ENCODE measurements around the gene INKA2. TPM values are rescaled to one million over a fixed set of nuclear protein-coding genes. Genes with fewer than 3 reads are reported as not detected.
"Not testable (repeated sequence)": the region's sequence is repeated elsewhere in the genome, so short reads cannot be mapped to it uniquely, and the experiment has no call there.

Gene INKA2
- total and polyA plus RNA-seq, 4 donors: 5.7 to 25.9 (median 15.1) TPM

DNA sequence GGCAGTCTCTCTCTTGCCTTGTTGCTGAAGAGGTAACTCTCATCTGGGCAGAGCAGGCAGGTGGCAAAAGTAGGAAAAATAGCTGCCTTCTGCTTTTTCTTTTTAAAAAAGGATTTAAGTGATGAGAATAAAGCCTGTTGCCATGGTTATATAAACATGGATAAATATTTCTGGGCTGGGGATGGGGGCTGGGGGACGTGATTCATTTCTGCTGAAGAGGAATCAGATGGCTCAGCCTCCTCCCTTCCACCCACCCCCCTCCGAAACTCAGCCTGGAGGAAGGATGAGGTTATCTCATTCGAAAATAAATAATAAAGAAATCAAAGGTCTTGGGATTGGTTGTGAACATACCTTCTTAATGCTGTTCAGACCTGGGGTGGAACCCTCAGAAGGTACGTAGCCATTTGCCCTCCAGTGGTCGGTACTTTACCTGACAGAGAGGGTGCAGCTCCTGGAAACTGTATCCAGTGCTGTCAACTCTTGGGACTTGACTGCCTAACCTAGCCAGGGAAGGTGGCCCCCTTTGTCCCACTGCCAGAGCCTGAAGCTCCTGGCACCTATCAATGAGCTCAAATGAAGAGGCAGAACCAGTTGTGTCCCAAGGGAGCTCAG lies 3.8 kb upstream of the INKA2 start:
- Histone ChIP-seq H3K9me3 (ENCODE audit: control insufficient read depth, insufficient read depth, low read length) (no peaks in the 10 kb centered on the region), H3K27ac (ENCODE audit: low read depth, low read length) (no peak overlapping the region), H3K4me1 (ENCODE audit: control insufficient read depth, insufficient read depth, low read length) (peaks cover 27% of the 10 kb centered on the region), H3K4me3 (ENCODE audit: low read depth, low read length) (no peak overlapping the region), H3K36me3 (ENCODE audit: control insufficient read depth, insufficient read depth, low read length) (no peaks in the 10 kb centered on the region), H3K27me3 (ENCODE audit: control insufficient read depth, insufficient read depth, low read length) (peaks cover 7% of the 10 kb centered on the region)
- 94% methylated on average over 2 of the region's 5 CpGs for WGBS (ENCODE audit: insufficient coverage)
- DNase-seq (ENCODE audit: low read depth in 4 of 6, low spot score in 6 of 6): no peak

DNA sequence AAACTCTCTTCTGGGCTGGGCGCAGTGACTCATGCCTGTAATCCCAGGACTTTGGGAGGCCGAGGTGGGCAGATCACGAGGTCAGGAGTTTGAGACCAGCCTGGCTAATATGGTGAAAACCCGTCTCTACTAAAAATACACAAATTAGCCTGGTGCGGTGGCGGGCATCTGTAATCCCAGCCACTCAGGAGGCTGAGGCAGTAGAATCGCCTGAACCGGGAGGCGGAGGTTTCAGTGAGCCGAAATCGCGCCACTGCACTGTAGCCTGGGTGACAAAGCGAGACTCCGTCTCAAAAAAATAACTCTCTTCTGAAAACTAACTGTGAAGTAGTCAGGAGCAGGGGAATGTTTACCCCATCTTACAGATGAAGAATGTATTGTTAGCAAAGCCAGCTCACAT lies 3.1 kb upstream of the INKA2 start:
- not testable (repeated sequence) for H3K36me3 ChIP-seq (ENCODE audit: control insufficient read depth, insufficient read depth, low read length); H3K27me3 ChIP-seq (ENCODE audit: control insufficient read depth, insufficient read depth, low read length); H3K9me3 ChIP-seq (ENCODE audit: control insufficient read depth, insufficient read depth, low read length); H3K27ac ChIP-seq (ENCODE audit: low read depth, low read length); H3K4me3 ChIP-seq (ENCODE audit: low read depth, low read length); DNase-seq (ENCODE audit: low read depth in 4 of 6, low spot score in 6 of 6)
- peaks cover 34% of the 10 kb centered on the region for H3K4me1 ChIP-seq (ENCODE audit: control insufficient read depth, insufficient read depth, low read length)
- WGBS (ENCODE audit: insufficient coverage): 93% methylated on average over 10 of the region's 14 CpGs

DNA sequence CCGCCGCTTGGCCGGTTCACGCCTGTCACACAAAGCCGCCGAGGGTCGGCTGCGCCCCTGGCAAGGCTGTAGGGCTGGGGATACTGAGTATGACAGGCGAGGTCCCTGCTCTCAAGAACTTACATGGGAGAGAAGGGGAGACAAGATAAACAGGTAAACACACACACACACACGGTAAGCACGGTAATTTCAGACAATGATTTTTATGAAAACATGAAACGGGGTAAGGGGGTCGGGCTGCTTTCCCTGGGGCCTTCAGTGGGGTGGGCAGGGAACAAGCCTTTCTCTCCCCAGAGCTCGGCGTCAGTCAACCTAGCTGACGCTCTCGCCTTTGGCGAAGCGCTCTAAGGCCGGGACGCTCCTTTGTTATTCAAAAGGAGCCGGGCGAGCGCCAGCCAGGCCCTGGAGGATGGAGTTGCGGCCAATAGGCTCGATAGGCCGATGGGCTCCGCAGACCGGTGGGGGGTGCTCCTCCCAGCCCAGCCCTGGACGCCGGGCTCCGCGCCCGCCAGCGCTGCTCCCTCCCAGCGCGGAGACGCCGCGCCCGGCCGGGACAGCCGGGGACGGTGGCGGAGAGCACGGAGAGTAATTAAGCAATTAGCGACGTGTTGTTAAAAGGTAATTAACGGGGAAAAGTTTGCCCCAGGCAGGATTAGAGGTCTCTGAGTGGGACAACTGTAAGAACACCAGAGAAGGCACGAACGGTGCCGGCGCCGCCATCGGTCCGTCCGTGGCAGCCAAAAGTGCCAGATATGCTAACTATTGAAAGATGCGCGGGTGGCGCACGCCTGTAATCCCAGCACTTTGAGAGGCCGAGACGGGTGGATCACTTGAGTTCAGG lies 950 bp upstream of the INKA2 start:
- peak in 3 of 6 donors; percentile 47 to 89 (median 85) for DNase-seq (ENCODE audit: low read depth in 4 of 6, low spot score in 6 of 6)
- Histone ChIP-seq H3K4me1 (ENCODE audit: control insufficient read depth, insufficient read depth, low read length) (peaks cover 53% of the 10 kb centered on the region), H3K27ac (ENCODE audit: low read depth, low read length) (peak overlapping the region; percentile 80), H3K9me3 (ENCODE audit: control insufficient read depth, insufficient read depth, low read length) (no peaks in the 10 kb centered on the region), H3K4me3 (ENCODE audit: low read depth, low read length) (peak overlapping the region; percentile 53), H3K36me3 (ENCODE audit: control insufficient read depth, insufficient read depth, low read length) (no peaks in the 10 kb centered on the region), H3K27me3 (ENCODE audit: control insufficient read depth, insufficient read depth, low read length) (peaks cover 7% of the 10 kb centered on the region)
- under 1% methylated on average over 54 of the region's 63 CpGs for WGBS (ENCODE audit: insufficient coverage)

DNA sequence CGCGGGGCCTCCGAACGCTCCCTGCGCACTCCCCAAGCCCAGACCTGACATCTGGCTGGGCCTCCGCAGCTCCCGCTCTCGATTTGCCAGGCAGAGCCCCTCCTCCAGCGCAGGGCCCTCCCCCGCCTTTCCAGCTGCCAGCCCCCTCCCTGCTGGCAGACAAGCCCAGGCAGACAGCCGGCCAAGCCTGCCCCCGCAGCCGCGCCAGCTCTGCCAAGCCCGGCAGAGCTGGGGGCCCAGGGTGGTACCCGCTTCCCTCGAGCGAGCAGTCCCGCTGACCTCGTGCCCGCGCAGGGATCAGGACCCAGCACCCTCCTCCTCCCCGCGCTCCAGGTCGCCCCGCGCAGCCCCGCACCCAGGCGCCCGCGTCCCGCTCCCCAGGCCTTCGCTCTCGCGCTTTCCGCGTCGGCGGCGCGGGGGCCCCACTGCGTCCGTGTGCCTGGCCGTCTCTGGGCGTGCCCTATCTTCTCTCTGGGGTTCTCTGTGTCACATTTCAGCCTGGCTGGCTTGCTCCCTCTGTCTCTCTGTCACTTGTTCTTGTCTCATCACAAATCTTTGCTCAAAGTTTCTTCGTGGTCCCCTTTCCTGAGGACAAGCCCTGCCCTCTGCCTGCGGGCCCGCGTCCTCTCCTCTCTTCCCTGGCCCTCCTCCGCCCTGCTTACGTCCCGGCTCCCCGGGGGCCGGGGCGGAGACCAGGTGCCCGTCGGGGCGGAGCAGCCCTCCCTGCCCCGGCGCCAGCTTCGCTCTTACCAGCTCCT lies 580 bp downstream of the INKA2 start:
- DNase-seq (ENCODE audit: low read depth in 4 of 6, low spot score in 6 of 6): peak in 4 of 6 donors; percentile 49 to 90 (median 79)
- peak overlapping the region; percentile 80 for H3K27ac ChIP-seq (ENCODE audit: low read depth, low read length)
- under 1% methylated on average over 61 of the region's 61 CpGs for WGBS (ENCODE audit: insufficient coverage)

DNA sequence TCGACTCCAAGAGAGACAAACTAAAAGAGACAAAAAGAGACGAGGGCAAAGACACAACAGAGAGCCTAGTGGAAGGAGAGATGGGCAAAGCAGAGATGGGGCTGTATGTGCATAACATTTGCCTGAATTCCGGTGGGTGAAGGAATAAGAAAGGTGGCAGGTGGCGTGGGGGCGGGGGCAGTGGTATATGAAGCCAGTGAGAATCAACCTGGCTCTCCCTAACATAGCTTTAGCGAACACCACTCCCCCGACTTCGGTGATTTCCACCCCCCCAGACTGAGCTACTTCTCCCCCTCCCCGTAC lies 1.1 kb downstream of the INKA2 start:
- peak overlapping the region; percentile 53 for H3K4me3 ChIP-seq (ENCODE audit: low read depth, low read length)
- peaks cover 63% of the 10 kb centered on the region for H3K4me1 ChIP-seq (ENCODE audit: control insufficient read depth, insufficient read depth, low read length)
- DNase-seq (ENCODE audit: low read depth in 4 of 6, low spot score in 6 of 6): peak in 1 of 6 donors; percentile 18
- peaks cover 7% of the 10 kb centered on the region for H3K27me3 ChIP-seq (ENCODE audit: control insufficient read depth, insufficient read depth, low read length)
- WGBS (ENCODE audit: insufficient coverage): 9% methylated on average over 7 of the region's 9 CpGs
- no peaks in the 10 kb centered on the region for H3K9me3 ChIP-seq (ENCODE audit: control insufficient read depth, insufficient read depth, low read length)
- H3K36me3 ChIP-seq (ENCODE audit: control insufficient read depth, insufficient read depth, low read length): no peaks in the 10 kb centered on the region
- peak overlapping the region; percentile 31 for H3K27ac ChIP-seq (ENCODE audit: low read depth, low read length)

More for the DNA sequence above, 580 bp downstream of the INKA2 start:
- Histone ChIP-seq H3K4me3 (ENCODE audit: low read depth, low read length) (peak overlapping the region; percentile 53), H3K27me3 (ENCODE audit: control insufficient read depth, insufficient read depth, low read length) (peaks cover 7% of the 10 kb centered on the region), H3K9me3 (ENCODE audit: control insufficient read depth, insufficient read depth, low read length) (no peaks in the 10 kb centered on the region), H3K36me3 (ENCODE audit: control insufficient read depth, insufficient read depth, low read length) (no peaks in the 10 kb centered on the region), H3K4me1 (ENCODE audit: control insufficient read depth, insufficient read depth, low read length) (peaks cover 58% of the 10 kb centered on the region)

DNA sequence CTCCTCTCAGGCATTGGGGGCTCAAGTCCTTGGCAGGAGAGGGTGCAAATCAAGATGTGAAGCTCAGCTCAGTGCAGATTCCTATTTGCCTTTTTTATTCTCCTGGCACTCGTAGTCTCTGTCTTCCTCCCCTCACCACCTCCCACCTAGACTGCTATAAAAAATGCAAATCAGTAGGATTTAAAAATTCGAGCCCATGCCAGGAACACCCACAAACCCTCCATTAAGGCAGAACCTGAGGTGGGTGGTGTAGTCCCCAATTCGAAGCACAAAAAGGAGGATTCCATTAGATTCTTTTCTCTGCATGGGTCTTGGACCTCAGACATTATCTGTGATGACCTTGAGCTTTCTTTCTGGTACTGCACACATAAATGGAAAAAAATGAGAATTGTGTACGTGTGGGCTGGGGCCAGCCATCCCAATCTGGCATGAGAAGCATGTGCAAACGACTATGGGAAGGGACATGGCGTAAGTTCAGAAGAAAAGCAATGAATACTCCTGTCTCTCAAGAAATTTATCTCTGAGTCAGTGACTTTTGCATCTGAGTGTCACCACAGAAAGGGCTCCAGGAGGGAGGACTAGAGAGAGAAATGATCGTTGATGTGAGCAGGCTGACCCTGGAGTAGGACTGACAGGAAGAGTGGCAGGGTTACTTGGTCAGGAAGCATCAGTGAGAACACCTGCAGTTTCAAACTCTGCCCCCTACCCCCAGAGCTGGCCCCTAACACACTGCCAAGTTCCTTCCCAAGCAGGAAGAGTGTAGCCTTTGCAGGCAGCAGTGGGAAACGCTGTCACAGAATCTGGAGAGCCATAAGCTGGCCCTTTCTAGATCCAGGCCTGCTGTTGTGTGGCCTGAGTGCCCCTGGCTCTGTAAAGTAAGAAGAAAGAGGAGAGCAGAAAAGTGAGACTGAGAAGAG lies 1.7 kb downstream of the INKA2 start:
- peaks cover 69% of the 10 kb centered on the region for H3K4me1 ChIP-seq (ENCODE audit: control insufficient read depth, insufficient read depth, low read length)
- no peak for DNase-seq (ENCODE audit: low read depth in 4 of 6, low spot score in 6 of 6)
- peak overlapping the region; percentile 31 for H3K27ac ChIP-seq (ENCODE audit: low read depth, low read length)
- H3K4me3 ChIP-seq (ENCODE audit: low read depth, low read length): peak overlapping the region; percentile 53
- no peaks in the 10 kb centered on the region for H3K9me3 ChIP-seq (ENCODE audit: control insufficient read depth, insufficient read depth, low read length)
- 33% methylated on average over 6 of the region's 8 CpGs for WGBS (ENCODE audit: insufficient coverage)
- H3K36me3 ChIP-seq (ENCODE audit: control insufficient read depth, insufficient read depth, low read length): peaks cover 4% of the 10 kb centered on the region
- peaks cover 7% of the 10 kb centered on the region for H3K27me3 ChIP-seq (ENCODE audit: control insufficient read depth, insufficient read depth, low read length)

DNA sequence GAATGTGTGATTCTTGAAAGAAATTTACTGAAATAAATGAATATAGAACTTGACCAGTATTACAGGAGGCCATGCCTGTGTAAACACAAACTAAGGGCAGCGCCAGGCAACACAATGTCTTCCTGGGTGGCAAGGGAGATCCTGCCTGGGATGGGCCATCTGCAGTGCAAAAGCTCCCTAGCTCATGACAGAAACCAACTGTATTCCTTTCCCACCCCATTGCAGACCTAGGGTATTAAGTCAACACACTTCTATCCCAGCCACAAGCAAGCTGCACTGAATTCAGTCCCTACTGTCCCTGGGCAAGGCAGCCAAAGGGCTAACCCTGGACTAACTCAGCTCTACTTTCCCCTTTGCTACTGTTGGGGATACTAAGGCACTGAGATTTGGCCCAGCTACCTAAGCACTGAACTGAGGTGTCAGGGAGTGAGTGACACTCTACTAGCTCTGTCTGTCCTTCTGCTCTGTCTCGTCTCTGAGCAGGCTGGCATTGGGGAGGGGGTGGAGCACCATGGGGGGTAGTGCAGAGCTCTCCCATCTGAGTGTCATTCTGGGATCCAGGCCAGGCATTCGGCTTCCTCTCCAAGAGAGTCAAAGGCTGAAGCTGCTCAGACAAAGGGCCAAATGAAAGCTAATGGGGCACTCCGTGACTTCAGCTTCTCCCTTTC lies 2.5 kb downstream of the INKA2 start:
- Histone ChIP-seq H3K27me3 (ENCODE audit: control insufficient read depth, insufficient read depth, low read length) (peaks cover 4% of the 10 kb centered on the region), H3K27ac (ENCODE audit: low read depth, low read length) (peak overlapping the region; percentile 31), H3K36me3 (ENCODE audit: control insufficient read depth, insufficient read depth, low read length) (peaks cover 12% of the 10 kb centered on the region), H3K4me3 (ENCODE audit: low read depth, low read length) (no peak overlapping the region), H3K9me3 (ENCODE audit: control insufficient read depth, insufficient read depth, low read length) (no peaks in the 10 kb centered on the region), H3K4me1 (ENCODE audit: control insufficient read depth, insufficient read depth, low read length) (peaks cover 77% of the 10 kb centered on the region)
- DNase-seq (ENCODE audit: low read depth in 4 of 6, low spot score in 6 of 6): peak in 4 of 6 donors; percentile 79 to 94 (median 88)
- WGBS (ENCODE audit: insufficient coverage): 40% methylated on average over 4 of the region's 4 CpGs

DNA sequence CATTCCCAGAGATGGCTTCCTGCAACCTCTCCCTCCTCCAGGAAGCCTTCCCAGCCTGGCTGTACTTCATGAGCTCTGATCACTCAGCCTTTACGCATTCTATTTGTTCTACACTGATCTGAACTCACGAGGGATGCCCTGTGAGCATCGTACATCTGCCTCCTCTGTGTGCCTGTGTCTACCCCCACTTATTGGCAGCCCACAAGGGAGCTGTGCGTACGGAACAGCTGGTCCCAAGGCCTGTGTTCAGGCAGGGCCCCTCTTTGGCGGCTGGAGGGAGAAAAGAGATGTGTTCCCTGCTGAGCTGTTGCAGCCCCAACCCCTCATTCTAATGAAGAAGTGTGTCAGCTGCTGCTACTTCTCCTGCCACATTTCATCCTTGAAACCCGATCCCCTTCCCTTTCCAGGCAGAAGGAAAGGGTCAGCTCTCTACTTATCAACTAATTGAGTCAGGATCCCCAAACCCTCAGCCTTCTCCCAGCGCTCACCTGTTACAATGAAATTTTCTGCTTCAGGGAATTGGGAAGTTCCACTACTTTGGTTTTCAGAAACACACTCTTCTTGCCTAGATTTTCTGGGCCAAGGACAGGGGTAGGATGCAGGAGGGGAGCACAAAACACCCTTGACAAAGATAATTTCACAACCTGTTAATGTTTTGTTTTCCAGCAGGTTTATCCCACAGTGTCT lies 3.2 kb downstream of the INKA2 start:
- H3K36me3 ChIP-seq (ENCODE audit: control insufficient read depth, insufficient read depth, low read length): peaks cover 12% of the 10 kb centered on the region
- WGBS (ENCODE audit: insufficient coverage): 14% methylated on average over 7 of the region's 8 CpGs
- H3K4me3 ChIP-seq (ENCODE audit: low read depth, low read length): no peak overlapping the region
- H3K27ac ChIP-seq (ENCODE audit: low read depth, low read length): peak overlapping the region; percentile 31
- H3K9me3 ChIP-seq (ENCODE audit: control insufficient read depth, insufficient read depth, low read length): no peaks in the 10 kb centered on the region
- H3K27me3 ChIP-seq (ENCODE audit: control insufficient read depth, insufficient read depth, low read length): peaks cover 1% of the 10 kb centered on the region
- peak in 2 of 6 donors; percentile 68 to 75 for DNase-seq (ENCODE audit: low read depth in 4 of 6, low spot score in 6 of 6)
- H3K4me1 ChIP-seq (ENCODE audit: control insufficient read depth, insufficient read depth, low read length): peaks cover 83% of the 10 kb centered on the region

Data from spinal cord (tissue), 10 donors.